NCI-H345 treated with DMSO at 0.1 percent for 48 hours (cell line): Measurements from ENCODE around the gene CMTR1.

Experiments
- DNase-seq: peaks from one replicate; lab custom pipeline; 2025; ENCODE audit not compliant: unreplicated experiment; lab: John Stamatoyannopoulos, UW

Gene CMTR1

GRCh38 chr6:37477191-37477590, 44.2 kb downstream of the CMTR1 start:
- DNase-seq = no peak

- DNase-seq = no peak
These were observed 44.8 kb downstream of the CMTR1 start for GRCh38 chr6:37477656-37478435.

- DNase-seq = no peak
These were observed 45.8 kb downstream of the CMTR1 start for GRCh38 chr6:37478827-37479226.

- DNase-seq = no peak
These were observed 46.3 kb downstream of the CMTR1 start for GRCh38 chr6:37479266-37479854.

- DNase-seq = no peak
These were observed 47.2 kb downstream of the CMTR1 start for GRCh38 chr6:37480118-37480736.

GRCh38 chr6:37480951-37481534, 48.0 kb downstream of the CMTR1 start:
- no peak for DNase-seq

GRCh38 chr6:37481711-37482605, 48.9 kb downstream of the CMTR1 start:
- DNase-seq = no peak

- no peak for DNase-seq
These were observed 49.7 kb downstream of the CMTR1 start for GRCh38 chr6:37482606-37483251.

- no peak for DNase-seq
These were observed 50.4 kb downstream of the CMTR1 start for GRCh38 chr6:37483252-37483901.

- DNase-seq = no peak
These were observed 51.1 kb downstream of the CMTR1 start for GRCh38 chr6:37483917-37484785.

GRCh38 chr6:37484786-37485170, 51.8 kb downstream of the CMTR1 start:
- DNase-seq = no peak

- no peak for DNase-seq
These were observed 52.3 kb downstream of the CMTR1 start for GRCh38 chr6:37485291-37485702.

- DNase-seq = no peak
These were observed 53.3 kb downstream of the CMTR1 start for GRCh38 chr6:37486121-37486839.

GRCh38 chr6:37487591-37488380, 54.8 kb downstream of the CMTR1 start:
- DNase-seq = no peak

GRCh38 chr6:37488476-37488875, 55.5 kb downstream of the CMTR1 start:
- DNase-seq = no peak

GRCh38 chr6:37489697-37490336, 56.8 kb downstream of the CMTR1 start:
- DNase-seq = no peak

- no peak for DNase-seq
These were observed 57.6 kb downstream of the CMTR1 start for GRCh38 chr6:37490536-37491170.
